Adrenal gland (tissue), 12 donors: ENCODE data around the gene PSMA5. TPM values are rescaled to one million over a fixed set of nuclear protein-coding genes. Genes with fewer than 3 reads are reported as not detected.
A peak's percentile ranks its signal among the peaks of the same experiment; 100 is the strongest.

Source experiments
- DNase-seq, 7 donors: peaks; one replicate each; pipeline ENCODE4 v3.0.0-alpha.2; 2019 to 2020
- H3K27ac ChIP-seq, 5 donors: fragments of 200-600 bp; sonication (generic) in 4 of 5; 1 replicate in 3 of 5; 2 replicates in 2 of 5; pipeline versions ENCODE4 v1.5.1 to v1.8.0; 2016 to 2020; ENCODE audit warnings: mild to moderate bottlenecking in 1 of 5
- H3K27me3 ChIP-seq: fragments of 200-600 bp; 2 replicates; pipeline ENCODE4 v1.8.0; 2021
- H3K36me3 ChIP-seq, 2 donors: fragments of 200-600 bp; replicated peaks in 1 of 2; 1 replicate in 1 of 2; 2 replicates in 1 of 2; pipeline versions ENCODE4 v1.5.1 to v1.8.0; 2018 to 2022
- H3K4me1 ChIP-seq, 2 donors: fragments of 200-600 bp; replicated peaks in 1 of 2; 1 replicate in 1 of 2; 2 replicates in 1 of 2; pipeline versions ENCODE4 v1.5.1 to v1.8.0; 2018 to 2021
- H3K4me3 ChIP-seq, 4 donors: fragments of 200-600 bp; sonication (generic) in 3 of 4; one replicate each; pipeline ENCODE4 v1.5.1; 2016 to 2018
- H3K9me3 ChIP-seq, 3 donors: fragments of 200-600 bp; sonication (generic) in 1 of 3; replicated peaks in 1 of 3; 1 replicate in 2 of 3; 2 replicates in 1 of 3; pipeline versions ENCODE4 v1.5.1 to v1.8.0; 2016 to 2021
- POLR2A ChIP-seq, 2 donors: fragments of 450-650 bp; IDR thresholded peaks; one replicate each; pipeline ENCODE4 v1.6.1; 2017; ENCODE audit warnings: antibody characterized with exemption in 2 of 2, mild to moderate bottlenecking in 2 of 2, moderate library complexity in 1 of 2
- WGBS, 4 donors: extraction: QIAGEN DNeasy Blood & Tissue Kit in 2 of 4; methylation state at CpG; one replicate each; pipeline versions ENCODE4 v1.1.5 to v1.1.7; 2013 to 2017; 5-methylcytosine and 5-hydroxymethylcytosine counted together
- intact Hi-C, 2 donors: fragments of 100-400 bp; cut with DNase I; formaldehyde crosslinking; loops; one replicate each; pipeline versions ENCODE4 v1.14.1 to v1.15.0; 2022 to 2023
- polyA plus RNA-seq, 3 donors: library from polyadenylated mRNA; stranded (reverse); fragments of 200-250 nt in 2 of 3; fragments of 350-450 nt in 1 of 3; fragmentation: Illumina TruSeq in 1 of 3; extraction: RNeasy Lipid Tissue Mini Kit (QIAGEN cat#74804) in 1 of 3; gene quantifications; one replicate each; pipeline ENCODE4 v1.2.3, GENCODE V29; 2013 to 2014
- total RNA-seq, 9 donors: library from RNA; depleted of rRNA in 4 of 9; stranded (reverse); fragments of >200 nt in 4 of 9; fragments of 120-200 nt in 1 of 9; fragmentation: NEBNext Ultra II Directional in 1 of 9; extraction: Animal tissue kit (Norgen Biotek cat#: 25700) in 1 of 9; gene quantifications; one replicate each; pipeline versions ENCODE4 v1.1.0 to v1.2.4, GENCODE V29; 2013 to 2023
- TF ChIP-seq, protein P1 (sequence below), 6 experiments: fragments of 450-650 bp in 4 of 6; fragments of 200-600 bp in 2 of 6; sonication (generic) in 1 of 6; IDR thresholded peaks; 1 replicate in 5 of 6; 2 replicates in 1 of 6; pipeline versions ENCODE4 v1.5.1 to v1.8.0; 2016 to 2021; ENCODE audit warnings: antibody characterized with exemption in 6 of 6, mild to moderate bottlenecking in 2 of 6, moderate library complexity in 1 of 6
- donor health status: healthy with polysubstance abuse.
- donor health status: Bipolar disorder and iron deficiency.
- donor health status: DM: yes; HTN: yes; CAD: no.
- donor health status: DM: no; HTN: no; CAD: no.
- donor health status: DM: no; HTN: no; CAD: no.
- donor health status: DM: yes; HTN: yes; CAD: no.

PSMA5 gene
- total and polyA plus RNA-seq, 12 donors = 22.8 to 187 (median 63.4) TPM

DNA sequence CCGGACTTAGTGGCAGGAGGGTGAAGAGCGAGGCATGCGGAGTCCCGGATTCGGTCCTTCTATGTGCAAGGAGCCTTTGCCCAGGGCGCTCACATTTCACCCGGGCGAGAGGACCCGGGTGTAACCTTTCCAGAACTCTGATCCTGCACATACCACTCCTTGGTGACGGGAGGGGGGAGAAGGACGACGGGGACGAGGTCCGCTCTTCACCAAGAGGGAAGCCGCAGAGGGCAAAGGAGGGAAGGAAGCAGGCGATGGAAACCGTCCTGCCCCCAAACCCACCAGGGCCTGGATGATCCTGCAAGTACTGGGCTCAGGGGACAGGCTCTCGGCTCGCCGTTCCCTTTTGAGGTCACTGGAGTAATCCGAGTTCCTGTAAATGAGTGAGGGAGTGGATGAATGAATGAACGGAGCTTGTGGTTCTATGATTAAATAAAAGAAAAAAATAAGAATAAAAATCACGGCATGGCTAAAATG lies 41.1 kb upstream of the PSMA5 start:
- 10 to 23% (median 13%) methylated on average over 12 to 23 of the region's 23 CpGs for WGBS, 4 donors
- peak overlapping the region in 3 of 5 donors; percentile 85 to 86 (median 86) for H3K27ac ChIP-seq
- peak in 3 of 7 donors; percentile 38 to 48 (median 40) for DNase-seq
- peaks cover 10 to 11% of the 10 kb centered on the region in 2 donors for H3K4me1 ChIP-seq
- intact Hi-C loops = no loop called here
- H3K9me3 ChIP-seq = no peaks in the 10 kb centered on the region
- H3K27me3 ChIP-seq = no peaks in the 10 kb centered on the region
- H3K4me3 ChIP-seq = peak overlapping the region in 2 of 4 donors; percentile 68 to 89
- TF ChIP-seq POLR2A (IDR thresholded peaks at IDR 0.05) = no peak
- TF ChIP-seq, protein P1, sequence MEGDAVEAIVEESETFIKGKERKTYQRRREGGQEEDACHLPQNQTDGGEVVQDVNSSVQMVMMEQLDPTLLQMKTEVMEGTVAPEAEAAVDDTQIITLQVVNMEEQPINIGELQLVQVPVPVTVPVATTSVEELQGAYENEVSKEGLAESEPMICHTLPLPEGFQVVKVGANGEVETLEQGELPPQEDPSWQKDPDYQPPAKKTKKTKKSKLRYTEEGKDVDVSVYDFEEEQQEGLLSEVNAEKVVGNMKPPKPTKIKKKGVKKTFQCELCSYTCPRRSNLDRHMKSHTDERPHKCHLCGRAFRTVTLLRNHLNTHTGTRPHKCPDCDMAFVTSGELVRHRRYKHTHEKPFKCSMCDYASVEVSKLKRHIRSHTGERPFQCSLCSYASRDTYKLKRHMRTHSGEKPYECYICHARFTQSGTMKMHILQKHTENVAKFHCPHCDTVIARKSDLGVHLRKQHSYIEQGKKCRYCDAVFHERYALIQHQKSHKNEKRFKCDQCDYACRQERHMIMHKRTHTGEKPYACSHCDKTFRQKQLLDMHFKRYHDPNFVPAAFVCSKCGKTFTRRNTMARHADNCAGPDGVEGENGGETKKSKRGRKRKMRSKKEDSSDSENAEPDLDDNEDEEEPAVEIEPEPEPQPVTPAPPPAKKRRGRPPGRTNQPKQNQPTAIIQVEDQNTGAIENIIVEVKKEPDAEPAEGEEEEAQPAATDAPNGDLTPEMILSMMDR (IDR thresholded peaks at IDR 0.05) = no peak
- no peaks in the 10 kb centered on the region for H3K36me3 ChIP-seq

GRCh38 chr1:109466452-109467300 lies 40.4 kb upstream of the PSMA5 start, which contains the start of gene SYPL2:
SYPL2 (plus strand) TSS chr1:109466546; CDS start chr1:109466844, 298 bp downstream.
- H3K27me3 ChIP-seq = no peaks in the 10 kb centered on the region
- peak; percentile 77 to 86 (median 82) for DNase-seq
- 0 to 2% (median 0%) methylated on average over 1 to 88 of the region's 88 CpGs for WGBS, 4 donors

GRCh38 chr1:109466125-109466451 lies 39.8 kb upstream of the PSMA5 start:
- WGBS, 4 donors = 4 to 11% (median 8%) methylated on average over 8 to 24 of the region's 24 CpGs

More at GRCh38 chr1:109466452-109467300, 40.4 kb upstream of the PSMA5 start, which contains the start of gene SYPL2:
- intact Hi-C loops = no loop called here
- Histone ChIP-seq H3K36me3 (no peaks in the 10 kb centered on the region), H3K4me1 (peaks cover 10 to 11% of the 10 kb centered on the region in 2 donors), H3K27ac (peak within 1 kb of the TSS; percentile 21 to 86 (median 85)), H3K4me3 (peak within 1 kb of the TSS in 3 of 4 donors; percentile 22 to 89 (median 68)), H3K9me3 (no peaks in the 10 kb centered on the region)
- peak; percentile 25 to 70 for TF ChIP-seq POLR2A (IDR thresholded peaks at IDR 0.05)
- TF ChIP-seq, protein P1 (IDR thresholded peaks at IDR 0.05) = no peak

DNA sequence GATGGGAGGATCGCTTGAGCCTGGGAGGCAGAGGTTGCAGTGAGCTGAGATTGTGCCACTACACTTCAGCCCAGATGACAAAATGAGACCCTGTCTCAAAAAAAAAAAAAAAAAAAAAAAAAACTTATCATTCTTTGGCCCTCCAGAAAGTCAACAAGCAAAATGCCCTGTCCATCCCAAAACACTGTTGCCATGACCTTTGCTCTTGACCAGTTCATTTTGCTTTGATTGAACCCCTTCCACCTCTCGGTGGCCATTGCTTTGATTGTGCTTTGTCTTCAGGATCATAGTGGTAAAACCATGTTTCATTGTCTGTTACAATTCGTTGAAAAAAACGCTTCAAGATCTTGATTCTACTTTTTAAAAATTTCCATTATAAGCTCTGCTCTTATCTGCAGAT lies 31.6 kb upstream of the PSMA5 start:
- H3K27ac ChIP-seq = no peak overlapping the region
- 78 to 85% (median 82%) methylated on average over 4 of the region's 4 CpGs for WGBS, 4 donors
- no peaks in the 10 kb centered on the region for H3K27me3 ChIP-seq
- H3K4me3 ChIP-seq = no peak overlapping the region
- no peak for TF ChIP-seq POLR2A (IDR thresholded peaks at IDR 0.05)
- TF ChIP-seq, protein P1 (IDR thresholded peaks at IDR 0.05) = no peak
- intact Hi-C loops = no loop called here
- H3K36me3 ChIP-seq = no peaks in the 10 kb centered on the region
- H3K4me1 ChIP-seq = no peaks in the 10 kb centered on the region
- no peaks in the 10 kb centered on the region for H3K9me3 ChIP-seq
- DNase-seq = no peak

More at GRCh38 chr1:109466125-109466451, 39.8 kb upstream of the PSMA5 start:
- Histone ChIP-seq H3K4me3 (peak overlapping the region in 3 of 4 donors; percentile 22 to 89 (median 68)), H3K27me3 (no peaks in the 10 kb centered on the region), H3K27ac (peak overlapping the region in 4 of 5 donors; percentile 59 to 86 (median 86)), H3K36me3 (no peaks in the 10 kb centered on the region), H3K9me3 (no peaks in the 10 kb centered on the region), H3K4me1 (peaks cover 10 to 11% of the 10 kb centered on the region in 2 donors)
- no peak for DNase-seq
- intact Hi-C loops = no loop called here
- TF ChIP-seq POLR2A (IDR thresholded peaks at IDR 0.05) = no peak
- TF ChIP-seq, protein P1 (IDR thresholded peaks at IDR 0.05) = no peak
